ENCODE measurements around the gene MTA1.

DNA sequence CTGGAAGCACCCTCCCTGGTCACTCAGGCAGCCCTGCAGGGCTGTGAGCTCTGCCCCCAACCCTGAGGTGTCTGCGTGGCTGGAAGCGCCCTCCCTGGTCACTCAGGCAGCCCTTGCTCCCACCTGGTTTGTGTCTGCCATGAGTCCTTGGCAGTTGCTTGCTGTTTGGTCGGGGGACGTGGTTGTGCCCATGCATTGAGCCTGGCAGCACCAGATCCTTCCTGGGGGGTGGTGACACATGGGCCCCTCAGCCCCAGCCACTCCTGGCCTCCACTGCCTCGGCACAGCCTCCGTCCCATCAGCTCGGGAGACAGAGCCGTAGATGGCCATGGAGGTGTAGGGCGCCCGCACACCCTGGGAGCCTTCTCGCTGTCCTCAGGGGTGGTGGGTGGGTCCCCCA, 19.6 kb downstream of the MTA1 start:
- TF ChIP-seq MYB (IDR thresholded peaks at IDR 0.05; ENCODE audit: borderline replicate concordance, low read depth, low read length) = no peak
- no peak for TF ChIP-seq SP1 (IDR thresholded peaks at IDR 0.05; ENCODE audit: low read depth, low read length)
- no peak for TF ChIP-seq CREM (IDR thresholded peaks at IDR 0.05; ENCODE audit: low read depth)
- TF ChIP-seq, protein P1, sequence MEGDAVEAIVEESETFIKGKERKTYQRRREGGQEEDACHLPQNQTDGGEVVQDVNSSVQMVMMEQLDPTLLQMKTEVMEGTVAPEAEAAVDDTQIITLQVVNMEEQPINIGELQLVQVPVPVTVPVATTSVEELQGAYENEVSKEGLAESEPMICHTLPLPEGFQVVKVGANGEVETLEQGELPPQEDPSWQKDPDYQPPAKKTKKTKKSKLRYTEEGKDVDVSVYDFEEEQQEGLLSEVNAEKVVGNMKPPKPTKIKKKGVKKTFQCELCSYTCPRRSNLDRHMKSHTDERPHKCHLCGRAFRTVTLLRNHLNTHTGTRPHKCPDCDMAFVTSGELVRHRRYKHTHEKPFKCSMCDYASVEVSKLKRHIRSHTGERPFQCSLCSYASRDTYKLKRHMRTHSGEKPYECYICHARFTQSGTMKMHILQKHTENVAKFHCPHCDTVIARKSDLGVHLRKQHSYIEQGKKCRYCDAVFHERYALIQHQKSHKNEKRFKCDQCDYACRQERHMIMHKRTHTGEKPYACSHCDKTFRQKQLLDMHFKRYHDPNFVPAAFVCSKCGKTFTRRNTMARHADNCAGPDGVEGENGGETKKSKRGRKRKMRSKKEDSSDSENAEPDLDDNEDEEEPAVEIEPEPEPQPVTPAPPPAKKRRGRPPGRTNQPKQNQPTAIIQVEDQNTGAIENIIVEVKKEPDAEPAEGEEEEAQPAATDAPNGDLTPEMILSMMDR (IDR thresholded peaks at IDR 0.05 in 2 of 3, conservative IDR thresholded peaks at IDR 0.05 in 1 of 3; ENCODE audit: control insufficient read depth in 2 of 3, extremely low read depth in 1 of 3, insufficient read depth in 1 of 3, low read depth in 3 of 3, low read length in 3 of 3) = no peak
